ENCODE measurements around the gene GABBR2.

GRCh38 chr9:98635374-98635773, 73.4 kb downstream of the GABBR2 start:
- TF ChIP-seq, protein P1, sequence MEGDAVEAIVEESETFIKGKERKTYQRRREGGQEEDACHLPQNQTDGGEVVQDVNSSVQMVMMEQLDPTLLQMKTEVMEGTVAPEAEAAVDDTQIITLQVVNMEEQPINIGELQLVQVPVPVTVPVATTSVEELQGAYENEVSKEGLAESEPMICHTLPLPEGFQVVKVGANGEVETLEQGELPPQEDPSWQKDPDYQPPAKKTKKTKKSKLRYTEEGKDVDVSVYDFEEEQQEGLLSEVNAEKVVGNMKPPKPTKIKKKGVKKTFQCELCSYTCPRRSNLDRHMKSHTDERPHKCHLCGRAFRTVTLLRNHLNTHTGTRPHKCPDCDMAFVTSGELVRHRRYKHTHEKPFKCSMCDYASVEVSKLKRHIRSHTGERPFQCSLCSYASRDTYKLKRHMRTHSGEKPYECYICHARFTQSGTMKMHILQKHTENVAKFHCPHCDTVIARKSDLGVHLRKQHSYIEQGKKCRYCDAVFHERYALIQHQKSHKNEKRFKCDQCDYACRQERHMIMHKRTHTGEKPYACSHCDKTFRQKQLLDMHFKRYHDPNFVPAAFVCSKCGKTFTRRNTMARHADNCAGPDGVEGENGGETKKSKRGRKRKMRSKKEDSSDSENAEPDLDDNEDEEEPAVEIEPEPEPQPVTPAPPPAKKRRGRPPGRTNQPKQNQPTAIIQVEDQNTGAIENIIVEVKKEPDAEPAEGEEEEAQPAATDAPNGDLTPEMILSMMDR (IDR thresholded peaks at IDR 0.05) = no peak
- no peak for TF ChIP-seq POLR2A (IDR thresholded peaks at IDR 0.05)

All from right lobe of liver (tissue), 4 donors.